ENCODE data around the gene RAMP3. TPM values are rescaled to one million over a fixed set of nuclear protein-coding genes. Genes with fewer than 3 reads are reported as not detected.
A peak's percentile ranks its signal among the peaks of the same experiment; 100 is the strongest.

The RAMP3 gene
- total RNA-seq, 6 experiments from 2014 or later = 3.6 to 25.9 (median 23.4) TPM

DNA sequence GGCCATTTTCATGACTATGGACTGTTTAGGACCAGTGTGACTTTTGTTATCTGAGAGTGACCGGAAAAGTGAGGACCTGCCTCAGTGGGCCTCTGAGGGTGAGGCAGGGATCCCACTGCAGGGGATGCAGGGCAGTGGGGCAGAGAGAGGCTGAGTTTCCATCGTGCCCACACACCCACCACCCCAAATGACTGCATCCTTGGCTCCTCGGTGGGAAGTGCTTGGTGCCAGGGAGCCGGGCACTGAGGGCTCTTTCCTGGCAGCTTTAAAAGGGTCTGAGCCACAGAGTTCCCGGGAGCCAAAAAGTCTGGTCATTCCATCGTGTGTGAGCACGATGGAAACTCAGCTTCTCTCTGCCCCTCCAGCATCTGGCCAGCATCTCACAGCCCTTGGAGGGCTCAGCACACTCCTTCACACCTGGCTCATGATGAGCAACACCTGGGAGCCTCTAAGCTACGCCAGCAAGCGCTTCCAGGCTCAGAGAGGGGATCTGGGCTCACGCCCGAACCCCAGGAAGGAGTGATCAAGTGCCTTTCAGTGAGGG, 59.1 kb downstream of the RAMP3 start:
- intact Hi-C loops (cut with DNase I) = no loop called here
- no peak overlapping the region for H3K4me3 ChIP-seq
- no peaks in the 10 kb centered on the region for H3K36me3 ChIP-seq
- TF ChIP-seq, protein P1, sequence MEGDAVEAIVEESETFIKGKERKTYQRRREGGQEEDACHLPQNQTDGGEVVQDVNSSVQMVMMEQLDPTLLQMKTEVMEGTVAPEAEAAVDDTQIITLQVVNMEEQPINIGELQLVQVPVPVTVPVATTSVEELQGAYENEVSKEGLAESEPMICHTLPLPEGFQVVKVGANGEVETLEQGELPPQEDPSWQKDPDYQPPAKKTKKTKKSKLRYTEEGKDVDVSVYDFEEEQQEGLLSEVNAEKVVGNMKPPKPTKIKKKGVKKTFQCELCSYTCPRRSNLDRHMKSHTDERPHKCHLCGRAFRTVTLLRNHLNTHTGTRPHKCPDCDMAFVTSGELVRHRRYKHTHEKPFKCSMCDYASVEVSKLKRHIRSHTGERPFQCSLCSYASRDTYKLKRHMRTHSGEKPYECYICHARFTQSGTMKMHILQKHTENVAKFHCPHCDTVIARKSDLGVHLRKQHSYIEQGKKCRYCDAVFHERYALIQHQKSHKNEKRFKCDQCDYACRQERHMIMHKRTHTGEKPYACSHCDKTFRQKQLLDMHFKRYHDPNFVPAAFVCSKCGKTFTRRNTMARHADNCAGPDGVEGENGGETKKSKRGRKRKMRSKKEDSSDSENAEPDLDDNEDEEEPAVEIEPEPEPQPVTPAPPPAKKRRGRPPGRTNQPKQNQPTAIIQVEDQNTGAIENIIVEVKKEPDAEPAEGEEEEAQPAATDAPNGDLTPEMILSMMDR (IDR thresholded peaks at IDR 0.05) = no peak
- no peak for TF ChIP-seq POLR2A (IDR thresholded peaks at IDR 0.05)
- H3K4me1 ChIP-seq = no peaks in the 10 kb centered on the region
- H3K27me3 ChIP-seq = no peaks in the 10 kb centered on the region
- WGBS (ENCODE audit: insufficient coverage, low coverage, low lambda C conversion rate, missing lambda C conversion rate) = 30% methylated on average over 2 of the region's 11 CpGs
- H3K27ac ChIP-seq = no peak overlapping the region
- ATAC-seq = no peak
- no peaks in the 10 kb centered on the region for H3K9me3 ChIP-seq
- no peak for DNase-seq

DNA sequence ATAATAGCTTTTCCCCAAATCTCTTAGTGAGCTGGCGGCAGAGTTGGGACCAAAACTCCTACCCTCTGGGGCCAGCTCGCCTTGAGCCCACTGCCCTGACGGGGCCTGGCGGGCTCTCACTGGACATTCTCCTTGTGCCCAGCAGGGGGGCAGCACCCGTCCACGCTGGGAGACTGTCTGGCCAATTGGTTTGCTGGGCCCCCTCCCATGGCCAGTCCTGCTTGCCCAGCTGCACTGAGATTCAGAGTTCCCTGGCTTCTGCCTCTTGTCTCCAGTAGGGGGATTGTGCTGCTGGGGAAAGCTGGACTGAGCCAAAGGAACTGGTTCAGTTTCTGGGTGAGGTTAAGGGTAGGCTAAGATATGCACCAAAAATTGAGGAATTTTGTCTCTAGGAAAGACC, 59.8 kb downstream of the RAMP3 start:
- Histone ChIP-seq H3K27ac (no peak overlapping the region), H3K9me3 (no peaks in the 10 kb centered on the region), H3K27me3 (no peaks in the 10 kb centered on the region), H3K36me3 (no peaks in the 10 kb centered on the region), H3K4me3 (no peak overlapping the region), H3K4me1 (no peaks in the 10 kb centered on the region)
- ATAC-seq = peak in 2 of 4 donors; percentile 17 to 32
- DNase-seq = no peak
- WGBS (ENCODE audit: insufficient coverage, low coverage, low lambda C conversion rate, missing lambda C conversion rate) = 90% methylated on average over 2 of the region's 6 CpGs
- intact Hi-C loops (cut with DNase I) = no loop called here
- TF ChIP-seq, protein P1 (IDR thresholded peaks at IDR 0.05) = no peak
- no peak for TF ChIP-seq POLR2A (IDR thresholded peaks at IDR 0.05)

DNA sequence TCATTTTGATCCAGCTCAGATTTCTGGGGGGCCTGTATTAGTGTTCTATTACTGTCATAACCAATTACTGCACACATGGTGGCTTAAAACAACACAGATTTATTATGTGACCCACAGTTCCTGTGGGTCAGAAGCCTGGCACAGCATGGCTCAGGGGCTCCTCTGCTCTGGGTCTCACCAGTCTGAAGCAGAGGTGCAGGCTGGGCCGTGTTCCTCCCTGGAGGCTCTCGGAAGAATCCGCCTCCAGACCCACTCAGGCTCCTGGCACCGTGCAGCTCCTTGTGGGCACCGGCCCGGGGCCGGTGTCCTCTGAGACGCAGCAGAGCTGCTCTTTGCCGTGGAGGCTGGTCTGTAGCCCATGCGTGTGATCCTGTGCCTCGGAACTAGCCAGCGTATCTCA, 61.5 kb downstream of the RAMP3 start:
- no peaks in the 10 kb centered on the region for H3K4me1 ChIP-seq
- H3K27me3 ChIP-seq = no peaks in the 10 kb centered on the region
- no peaks in the 10 kb centered on the region for H3K36me3 ChIP-seq
- no peak overlapping the region for H3K4me3 ChIP-seq
- WGBS (ENCODE audit: insufficient coverage, low coverage, low lambda C conversion rate, missing lambda C conversion rate) = 92% methylated on average over 5 of the region's 12 CpGs
- ATAC-seq = no peak
- H3K9me3 ChIP-seq = no peaks in the 10 kb centered on the region
- TF ChIP-seq POLR2A (IDR thresholded peaks at IDR 0.05) = no peak
- TF ChIP-seq, protein P1 (IDR thresholded peaks at IDR 0.05) = no peak
- no peak for DNase-seq
- intact Hi-C loops (cut with DNase I) = no loop called here
- H3K27ac ChIP-seq = no peak overlapping the region

DNA sequence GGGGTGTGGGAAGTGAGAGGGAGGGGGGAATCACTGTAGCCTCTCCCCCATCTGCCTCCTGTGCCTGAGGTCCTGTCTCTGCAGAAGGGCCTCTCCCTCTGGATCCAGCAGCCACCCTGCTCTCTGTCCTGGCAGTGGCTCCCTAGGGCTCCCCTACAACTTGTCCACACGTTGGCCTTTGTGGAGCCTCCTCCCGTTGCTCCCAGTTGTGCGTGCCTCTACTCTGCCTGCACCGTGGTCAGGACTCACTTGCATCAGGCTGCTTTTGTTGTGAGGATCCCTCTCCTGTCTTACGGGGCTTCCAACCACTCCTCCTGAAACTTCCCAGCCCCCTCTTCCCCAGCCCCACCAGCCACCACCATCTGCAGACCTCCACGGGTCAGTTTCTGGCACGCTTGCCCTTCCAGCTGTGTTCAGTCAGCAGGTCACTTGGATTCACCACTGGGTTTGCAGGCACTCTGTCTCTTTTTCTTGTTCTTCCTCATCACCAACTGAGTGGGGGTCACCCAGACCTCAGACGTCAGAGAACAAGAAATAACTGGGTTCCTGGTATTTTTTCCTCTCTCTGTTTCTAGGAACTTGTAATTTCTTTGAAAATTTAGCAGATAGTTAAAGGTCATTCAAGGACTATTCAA, 62.3 kb downstream of the RAMP3 start:
- ATAC-seq = no peak
- no peak for DNase-seq
- Histone ChIP-seq H3K4me3 (no peak overlapping the region), H3K36me3 (no peaks in the 10 kb centered on the region), H3K4me1 (no peaks in the 10 kb centered on the region), H3K27me3 (no peaks in the 10 kb centered on the region), H3K9me3 (no peaks in the 10 kb centered on the region), H3K27ac (no peak overlapping the region)
- 38% methylated on average over 7 of the region's 8 CpGs for WGBS (ENCODE audit: insufficient coverage, low coverage, low lambda C conversion rate, missing lambda C conversion rate)
- intact Hi-C loops (cut with DNase I) = no loop called here
- TF ChIP-seq, protein P1 (IDR thresholded peaks at IDR 0.05) = no peak
- no peak for TF ChIP-seq POLR2A (IDR thresholded peaks at IDR 0.05)
